Upper lobe of left lung (tissue), 6 donors: ENCODE results near the gene PPP1R13B. TPM values are rescaled to one million over a fixed set of nuclear protein-coding genes. Genes with fewer than 3 reads are reported as not detected.
"Not testable (repeated sequence)": the region's sequence is repeated elsewhere in the genome, so short reads cannot be mapped to it uniquely, and the experiment has no call there.

Experiments
- ATAC-seq, 2 donors: fragments of 200-7000 bp; cut with Tn5 transposase; one replicate each; pipeline ENCODE4 v1.9.1; 2022; ENCODE audit warnings: mild to moderate bottlenecking in 2 of 2, moderate library complexity in 2 of 2; ENCODE audit not compliant: low FRiP score in 2 of 2
- DNase-seq, 2 donors: peaks; one replicate each; pipeline ENCODE4 v3.0.0-alpha.2; 2019 to 2020
- H3K27ac ChIP-seq, 4 donors: fragments of 200-600 bp; sonication (generic); one replicate each; pipeline ENCODE4 v1.5.1; 2016 to 2019
- H3K27me3 ChIP-seq, 4 donors: fragments of 200-600 bp; sonication (generic); one replicate each; pipeline ENCODE4 v1.5.1; 2017 to 2019
- H3K36me3 ChIP-seq, 4 donors: fragments of 200-600 bp; sonication (generic); one replicate each; pipeline ENCODE4 v1.5.1; 2016 to 2019
- H3K4me1 ChIP-seq, 4 donors: fragments of 200-600 bp; sonication (generic); one replicate each; pipeline ENCODE4 v1.5.1; 2018 to 2019
- H3K4me3 ChIP-seq, 4 donors: fragments of 200-600 bp; sonication (generic); one replicate each; pipeline ENCODE4 v1.5.1; 2017 to 2019; ENCODE audit warnings: mild to moderate bottlenecking in 2 of 4, moderate library complexity in 1 of 4
- H3K9me3 ChIP-seq, 4 donors: fragments of 200-600 bp; sonication (generic); one replicate each; pipeline ENCODE4 v1.5.1; 2018 to 2019
- CTCF ChIP-seq, 6 experiments: fragments of 450-650 bp in 4 of 6; fragments of 200-600 bp in 2 of 6; sonication (generic) in 2 of 6; IDR thresholded peaks; one replicate each; pipeline ENCODE4 v1.5.1; 2016 to 2019; ENCODE audit warnings: antibody characterized with exemption in 6 of 6
- EP300 ChIP-seq, 4 donors: sonication (generic); formaldehyde crosslinking; IDR thresholded peaks; one replicate each; pipeline ENCODE4 v1.5.1; 2017; ENCODE audit warnings: antibody characterized with exemption in 4 of 4, control low read depth in 2 of 4
- POLR2A ChIP-seq, 4 donors: fragments of 450-650 bp; IDR thresholded peaks; one replicate each; pipeline ENCODE4 v1.5.1; 2016 to 2017; ENCODE audit warnings: antibody characterized with exemption in 4 of 4, mild to moderate bottlenecking in 2 of 4
- POLR2AphosphoS5 ChIP-seq, 2 donors: sonication (generic); formaldehyde crosslinking; IDR thresholded peaks; one replicate each; pipeline ENCODE4 v1.5.1; 2017; ENCODE audit warnings: antibody characterized with exemption in 2 of 2
- WGBS, 2 donors: methylation state at CpG; one replicate each; pipeline ENCODE4 v1.1.5; 2017 to 2018; 5-methylcytosine and 5-hydroxymethylcytosine counted together
- total RNA-seq, 6 donors: library from RNA; depleted of rRNA in 4 of 6; stranded (reverse); fragments of >200 nt in 4 of 6; gene quantifications; one replicate each; pipeline versions ENCODE4 v1.1.0 to v1.2.1, GENCODE V29; 2016 to 2021
- donor health status: DM: no; HTN: no; CAD: no; lungs with moderate emphysema.
- donor health status: DM: no; HTN: yes; CAD: no; lungs with severe emphysema.

The PPP1R13B gene
- total RNA-seq, 6 donors from 2014 or later, result 37.0 to 117 (median 71.1) TPM

- H3K27me3 ChIP-seq, result no peaks in the 10 kb centered on the region
- TF ChIP-seq POLR2A (IDR thresholded peaks at IDR 0.05) (no peak), EP300 (IDR thresholded peaks at IDR 0.05) (no peak)
- no peaks in the 10 kb centered on the region for H3K9me3 ChIP-seq
- no peak overlapping the region for H3K4me3 ChIP-seq
- H3K27ac ChIP-seq, result no peak overlapping the region
- H3K4me1 ChIP-seq, result peaks cover 4 to 38% (median 22%) of the 10 kb centered on the region in 4 donors
- H3K36me3 ChIP-seq, result no peaks in the 10 kb centered on the region
- no peak for DNase-seq
- no peak for ATAC-seq
- 76 to 97% methylated on average over 1 of the region's 1 CpG for WGBS, 2 donors
Observed at GRCh38 chr14:103805708-103806107, 41.7 kb downstream of the PPP1R13B start.

- no peak for DNase-seq
- Histone ChIP-seq H3K27ac (no peak overlapping the region), H3K4me1 (peaks cover 2 to 37% (median 19%) of the 10 kb centered on the region in 4 donors), H3K4me3 (no peak overlapping the region), H3K36me3 (no peaks in the 10 kb centered on the region), H3K9me3 (no peaks in the 10 kb centered on the region), H3K27me3 (no peaks in the 10 kb centered on the region)
- TF ChIP-seq EP300 (IDR thresholded peaks at IDR 0.05), result no peak
- no peak for TF ChIP-seq POLR2AphosphoS5 (IDR thresholded peaks at IDR 0.05)
- TF ChIP-seq POLR2A (IDR thresholded peaks at IDR 0.05), result no peak
- no peak for TF ChIP-seq CTCF (IDR thresholded peaks at IDR 0.05)
- no peak for ATAC-seq
Observed at GRCh38 chr14:103803661-103804060, 43.7 kb downstream of the PPP1R13B start.

- peaks cover 0 to 30% (median 15%) of the 10 kb centered on the region in 4 donors for H3K4me1 ChIP-seq
- no peaks in the 10 kb centered on the region for H3K27me3 ChIP-seq
- 62 to 79% methylated on average over 8 of the region's 8 CpGs for WGBS, 2 donors
- peak in 1 of 2 donors; percentile 75 for DNase-seq
- ATAC-seq, result peak; percentile 69 to 74
- no peaks in the 10 kb centered on the region for H3K36me3 ChIP-seq
- TF ChIP-seq CTCF (IDR thresholded peaks at IDR 0.05), result no peak
- TF ChIP-seq EP300 (IDR thresholded peaks at IDR 0.05), result peak in 1 of 4 donors; percentile 76
- peak in 1 of 2 donors; percentile 38 for TF ChIP-seq POLR2AphosphoS5 (IDR thresholded peaks at IDR 0.05)
- peak in 1 of 4 donors; percentile 12 for TF ChIP-seq POLR2A (IDR thresholded peaks at IDR 0.05)
- no peak overlapping the region for H3K4me3 ChIP-seq
- no peaks in the 10 kb centered on the region for H3K9me3 ChIP-seq
- peak overlapping the region in 2 of 4 donors; percentile 14 to 20 for H3K27ac ChIP-seq
Observed at GRCh38 chr14:103802356-103802755, 45.0 kb downstream of the PPP1R13B start.

GRCh38 chr14:103801459-103801858, 45.9 kb downstream of the PPP1R13B start:
- DNase-seq (peak in 1 of 2 donors; percentile 56), ATAC-seq (peak; percentile 73 to 84)
- Histone ChIP-seq H3K27ac (peak overlapping the region in 1 of 4 donors; percentile 14), H3K27me3 (no peaks in the 10 kb centered on the region), H3K36me3 (peaks cover 0 to 3% (median 0%) of the 10 kb centered on the region in 4 donors), H3K4me3 (no peak overlapping the region), H3K4me1 (peaks cover 0 to 25% (median 15%) of the 10 kb centered on the region in 4 donors), H3K9me3 (no peaks in the 10 kb centered on the region)
- no peak for TF ChIP-seq CTCF (IDR thresholded peaks at IDR 0.05)
- peak; percentile 20 to 39 for TF ChIP-seq POLR2AphosphoS5 (IDR thresholded peaks at IDR 0.05)
- no peak for TF ChIP-seq POLR2A (IDR thresholded peaks at IDR 0.05)
- peak in 1 of 4 donors; percentile 72 for TF ChIP-seq EP300 (IDR thresholded peaks at IDR 0.05)
- WGBS, 2 donors, result 40 to 49% methylated on average over 4 of the region's 4 CpGs

GRCh38 chr14:103793192-103793591, 54.2 kb downstream of the PPP1R13B start:
- H3K4me1 ChIP-seq, H3K27me3 ChIP-seq, H3K9me3 ChIP-seq, H3K4me3 ChIP-seq, ATAC-seq, H3K27ac ChIP-seq, DNase-seq: not testable (repeated sequence)
- peaks cover 0 to 50% (median 7%) of the 10 kb centered on the region in 4 donors for H3K36me3 ChIP-seq

- ATAC-seq, result no peak
- Histone ChIP-seq H3K4me1 (no peaks in the 10 kb centered on the region), H3K27me3 (no peaks in the 10 kb centered on the region), H3K9me3 (no peaks in the 10 kb centered on the region), H3K36me3 (peaks cover 0 to 40% (median 8%) of the 10 kb centered on the region in 4 donors), H3K27ac (no peak overlapping the region), H3K4me3 (no peak overlapping the region)
- DNase-seq, result no peak
- WGBS, 2 donors, result 85 to 91% methylated on average over 1 of the region's 1 CpG
- TF ChIP-seq EP300 (IDR thresholded peaks at IDR 0.05), result no peak
- no peak for TF ChIP-seq CTCF (IDR thresholded peaks at IDR 0.05)
- TF ChIP-seq POLR2AphosphoS5 (IDR thresholded peaks at IDR 0.05), result no peak
- no peak for TF ChIP-seq POLR2A (IDR thresholded peaks at IDR 0.05)
Observed at GRCh38 chr14:103788086-103788485, 59.3 kb downstream of the PPP1R13B start.
